ENCODE measurements around the gene NDUFC2. TPM values are rescaled to one million over a fixed set of nuclear protein-coding genes. Genes with fewer than 3 reads are reported as not detected.
"Not testable (repeated sequence)": the region's sequence is repeated elsewhere in the genome, so short reads cannot be mapped to it uniquely, and the experiment has no call there.

NDUFC2 gene
- total RNA-seq, 1 donor from 2014 or later: 64.8 TPM

DNA sequence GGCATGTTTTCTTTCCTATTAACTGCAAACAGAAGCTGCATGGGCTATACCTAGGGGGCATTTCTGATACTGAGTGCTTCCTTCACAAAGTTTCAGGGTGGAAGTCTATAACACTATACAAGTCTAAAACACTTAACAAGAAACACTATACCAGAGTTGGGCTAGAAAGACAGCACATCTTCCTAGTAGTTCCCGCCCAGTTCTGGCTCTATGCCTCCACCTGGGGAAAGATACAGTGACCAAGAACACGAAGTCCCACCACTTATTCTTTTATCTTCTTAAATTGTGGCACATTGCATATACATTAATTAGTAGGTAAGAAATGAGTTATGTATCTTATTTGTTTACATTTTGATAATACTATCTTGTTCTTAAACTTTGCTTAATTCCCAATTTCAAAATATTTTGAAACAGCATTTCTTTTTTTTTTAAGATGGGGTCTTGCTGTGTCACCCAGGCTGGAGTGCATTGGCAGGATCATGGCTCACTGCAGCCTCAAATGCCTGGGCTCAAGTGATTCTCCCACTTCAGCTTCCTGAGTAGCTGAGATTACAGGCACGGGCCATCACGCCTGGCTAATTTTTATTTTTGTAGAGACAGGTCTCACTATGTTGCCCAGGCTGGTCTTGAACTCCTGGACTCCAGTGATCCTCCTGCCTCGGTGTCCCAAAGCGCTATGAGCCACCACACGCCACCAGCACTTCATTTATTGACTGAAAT is 18.2 kb upstream of the NDUFC2 start:
- DNase-seq (ENCODE audit: low read depth): no peak
- Histone ChIP-seq H3K36me3 (ENCODE audit: control insufficient read depth, insufficient read depth, low read length) (peaks cover 4% of the 10 kb centered on the region), H3K4me3 (ENCODE audit: low read depth, low read length) (no peak overlapping the region), H3K27me3 (ENCODE audit: control insufficient read depth, insufficient read depth, low read length) (no peaks in the 10 kb centered on the region)
- no peak for FAIRE-seq
- TF ChIP-seq, protein P1, sequence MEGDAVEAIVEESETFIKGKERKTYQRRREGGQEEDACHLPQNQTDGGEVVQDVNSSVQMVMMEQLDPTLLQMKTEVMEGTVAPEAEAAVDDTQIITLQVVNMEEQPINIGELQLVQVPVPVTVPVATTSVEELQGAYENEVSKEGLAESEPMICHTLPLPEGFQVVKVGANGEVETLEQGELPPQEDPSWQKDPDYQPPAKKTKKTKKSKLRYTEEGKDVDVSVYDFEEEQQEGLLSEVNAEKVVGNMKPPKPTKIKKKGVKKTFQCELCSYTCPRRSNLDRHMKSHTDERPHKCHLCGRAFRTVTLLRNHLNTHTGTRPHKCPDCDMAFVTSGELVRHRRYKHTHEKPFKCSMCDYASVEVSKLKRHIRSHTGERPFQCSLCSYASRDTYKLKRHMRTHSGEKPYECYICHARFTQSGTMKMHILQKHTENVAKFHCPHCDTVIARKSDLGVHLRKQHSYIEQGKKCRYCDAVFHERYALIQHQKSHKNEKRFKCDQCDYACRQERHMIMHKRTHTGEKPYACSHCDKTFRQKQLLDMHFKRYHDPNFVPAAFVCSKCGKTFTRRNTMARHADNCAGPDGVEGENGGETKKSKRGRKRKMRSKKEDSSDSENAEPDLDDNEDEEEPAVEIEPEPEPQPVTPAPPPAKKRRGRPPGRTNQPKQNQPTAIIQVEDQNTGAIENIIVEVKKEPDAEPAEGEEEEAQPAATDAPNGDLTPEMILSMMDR (IDR thresholded peaks at IDR 0.05; ENCODE audit: insufficient read depth, low read length, severe bottlenecking): no peak

- no peaks in the 10 kb centered on the region for H3K36me3 ChIP-seq (ENCODE audit: control insufficient read depth, insufficient read depth, low read length)
- no peak overlapping the region for H3K4me3 ChIP-seq (ENCODE audit: low read depth, low read length)
- H3K27me3 ChIP-seq (ENCODE audit: control insufficient read depth, insufficient read depth, low read length): no peaks in the 10 kb centered on the region
- DNase-seq (ENCODE audit: low read depth) (no peak), FAIRE-seq (no peak)
- TF ChIP-seq, protein P1 (IDR thresholded peaks at IDR 0.05; ENCODE audit: insufficient read depth, low read length, severe bottlenecking): no peak
Observed at GRCh38 chr11:78094250-78094649, 14.6 kb upstream of the NDUFC2 start.

GRCh38 chr11:78086521-78087074 is 6.9 kb upstream of the NDUFC2 start:
- not testable (repeated sequence) for H3K36me3 ChIP-seq (ENCODE audit: control insufficient read depth, insufficient read depth, low read length); DNase-seq (ENCODE audit: low read depth); H3K4me3 ChIP-seq (ENCODE audit: low read depth, low read length); FAIRE-seq; H3K27me3 ChIP-seq (ENCODE audit: control insufficient read depth, insufficient read depth, low read length)

GRCh38 chr11:78085972-78086371 is 6.3 kb upstream of the NDUFC2 start:
- no peaks in the 10 kb centered on the region for H3K36me3 ChIP-seq (ENCODE audit: control insufficient read depth, insufficient read depth, low read length)
- TF ChIP-seq, protein P1 (IDR thresholded peaks at IDR 0.05; ENCODE audit: insufficient read depth, low read length, severe bottlenecking): no peak
- H3K27me3 ChIP-seq (ENCODE audit: control insufficient read depth, insufficient read depth, low read length): no peaks in the 10 kb centered on the region
- no peak for DNase-seq (ENCODE audit: low read depth)
- H3K4me3 ChIP-seq (ENCODE audit: low read depth, low read length): no peak overlapping the region
- no peak for FAIRE-seq

- H3K36me3 ChIP-seq (ENCODE audit: control insufficient read depth, insufficient read depth, low read length); FAIRE-seq; H3K27me3 ChIP-seq (ENCODE audit: control insufficient read depth, insufficient read depth, low read length); H3K4me3 ChIP-seq (ENCODE audit: low read depth, low read length): not testable (repeated sequence)
- peak; percentile 20 for DNase-seq (ENCODE audit: low read depth)
Observed at GRCh38 chr11:78084506-78084905, 4.8 kb upstream of the NDUFC2 start.

GRCh38 chr11:78083021-78083420 is 3.4 kb upstream of the NDUFC2 start:
- no peak overlapping the region for H3K4me3 ChIP-seq (ENCODE audit: low read depth, low read length)
- FAIRE-seq: no peak
- no peaks in the 10 kb centered on the region for H3K27me3 ChIP-seq (ENCODE audit: control insufficient read depth, insufficient read depth, low read length)
- TF ChIP-seq, protein P1 (IDR thresholded peaks at IDR 0.05; ENCODE audit: insufficient read depth, low read length, severe bottlenecking): no peak
- no peaks in the 10 kb centered on the region for H3K36me3 ChIP-seq (ENCODE audit: control insufficient read depth, insufficient read depth, low read length)
- no peak for DNase-seq (ENCODE audit: low read depth)

- no peak for DNase-seq (ENCODE audit: low read depth)
- Histone ChIP-seq H3K27me3 (ENCODE audit: control insufficient read depth, insufficient read depth, low read length) (no peaks in the 10 kb centered on the region), H3K36me3 (ENCODE audit: control insufficient read depth, insufficient read depth, low read length) (peaks cover 2% of the 10 kb centered on the region), H3K4me3 (ENCODE audit: low read depth, low read length) (no peak overlapping the region)
- FAIRE-seq: no peak
- TF ChIP-seq, protein P1 (IDR thresholded peaks at IDR 0.05; ENCODE audit: insufficient read depth, low read length, severe bottlenecking): no peak
Observed at GRCh38 chr11:78082146-78082545, 2.5 kb upstream of the NDUFC2 start.

Data from bronchial epithelial cell (primary cell).